OCI-LY3 (cell line): Measurements from ENCODE around the gene SDK2.
"Not testable (repeated sequence)": the region's sequence is repeated elsewhere in the genome, so short reads cannot be mapped to it uniquely, and the experiment has no call there.

ENCODE experiments used
- H2AFZ ChIP-seq: fragments of 200-600, 300-600 bp; shearing (Covaris generic); 2 replicates; pipeline ENCODE4 v1.6.0; 2014; ENCODE audit warnings: antibody characterized with exemption, low read depth, low read length
- H3K27ac ChIP-seq: fragments of 200-600, 300-600 bp; sonication (generic); 2 replicates; pipeline ENCODE4 v1.5.1; 2014; ENCODE audit warnings: mild to moderate bottlenecking, low read length, moderate library complexity, mixed read lengths
- H3K27me3 ChIP-seq: fragments of 200-600, 300-600 bp; sonication (generic); 2 replicates; pipeline ENCODE4 v1.6.1; 2014; ENCODE audit warnings: low read depth, low read length, mixed read lengths
- H3K36me3 ChIP-seq: fragments of 200-600, 300-600 bp; sonication (generic); replicated peaks from 2 replicates; pipeline ENCODE3; 2014; ENCODE audit warnings: low read depth, low read length, mixed read lengths
- H3K4me1 ChIP-seq: fragments of 300-600, 200-600 bp; sonication (generic); 2 replicates; pipeline ENCODE4 v1.6.1; 2014; ENCODE audit warnings: low read length, mixed read lengths
- H3K4me2 ChIP-seq: fragments of 200-600, 300-600 bp; sonication (generic); 2 replicates; pipeline ENCODE4 v1.6.1; 2014; ENCODE audit warnings: low read length, mixed read lengths
- H3K4me3 ChIP-seq: fragments of 300-600, 200-600 bp; sonication (generic); 2 replicates; pipeline ENCODE4 v1.5.1; 2014; ENCODE audit warnings: antibody characterized with exemption, mild to moderate bottlenecking, low read length, moderate library complexity
- H3K79me2 ChIP-seq: fragments of 300-600, 200-600 bp; shearing (Covaris generic); 2 replicates; pipeline ENCODE4 v1.6.1; 2014; ENCODE audit warnings: mild to moderate bottlenecking, low read length, mixed read lengths
- H3K9ac ChIP-seq: fragments of 300-600, 200-600 bp; shearing (Covaris generic); 2 replicates; pipeline ENCODE4 v1.6.0; 2014; ENCODE audit warnings: mild to moderate bottlenecking, low read length, moderate library complexity
- H3K9me3 ChIP-seq: fragments of 200-600, 300-600 bp; shearing (Covaris generic); 2 replicates; pipeline ENCODE4 v1.6.1; 2014; ENCODE audit warnings: low read length, mixed read lengths; ENCODE audit not compliant: insufficient read depth
- H4K20me1 ChIP-seq: fragments of 200-600, 300-600 bp; sonication (generic); 2 replicates; pipeline ENCODE4 v1.6.1; 2016; ENCODE audit warnings: low read length, mixed read lengths; ENCODE audit not compliant: insufficient read depth
- EZH2phosphoT487 ChIP-seq: fragments of 200-600 bp; shearing (Covaris generic); IDR thresholded peaks from 2 replicates; pipeline ENCODE4 v1.6.1; 2018; ENCODE audit warnings: antibody characterized with exemption, mixed run types, low read depth
- TF ChIP-seq, protein P1 (sequence below): fragments of 200-600, 300-600 bp; sonication (generic); IDR thresholded peaks from 2 replicates; pipeline ENCODE4 v1.5.1; 2014; ENCODE audit warnings: antibody characterized with exemption, low read length, low read depth

The SDK2 gene

GRCh38 chr17:73371836-73372235, 272.4 kb downstream of the SDK2 start:
- no peaks in the 10 kb centered on the region for H3K36me3 ChIP-seq
- H3K4me1 ChIP-seq: no peaks in the 10 kb centered on the region
- H3K27ac ChIP-seq: no peak overlapping the region
- peaks cover 28% of the 10 kb centered on the region for H3K27me3 ChIP-seq
- H3K9me3 ChIP-seq: no peaks in the 10 kb centered on the region
- no peak for TF ChIP-seq EZH2phosphoT487
- TF ChIP-seq, protein P1, sequence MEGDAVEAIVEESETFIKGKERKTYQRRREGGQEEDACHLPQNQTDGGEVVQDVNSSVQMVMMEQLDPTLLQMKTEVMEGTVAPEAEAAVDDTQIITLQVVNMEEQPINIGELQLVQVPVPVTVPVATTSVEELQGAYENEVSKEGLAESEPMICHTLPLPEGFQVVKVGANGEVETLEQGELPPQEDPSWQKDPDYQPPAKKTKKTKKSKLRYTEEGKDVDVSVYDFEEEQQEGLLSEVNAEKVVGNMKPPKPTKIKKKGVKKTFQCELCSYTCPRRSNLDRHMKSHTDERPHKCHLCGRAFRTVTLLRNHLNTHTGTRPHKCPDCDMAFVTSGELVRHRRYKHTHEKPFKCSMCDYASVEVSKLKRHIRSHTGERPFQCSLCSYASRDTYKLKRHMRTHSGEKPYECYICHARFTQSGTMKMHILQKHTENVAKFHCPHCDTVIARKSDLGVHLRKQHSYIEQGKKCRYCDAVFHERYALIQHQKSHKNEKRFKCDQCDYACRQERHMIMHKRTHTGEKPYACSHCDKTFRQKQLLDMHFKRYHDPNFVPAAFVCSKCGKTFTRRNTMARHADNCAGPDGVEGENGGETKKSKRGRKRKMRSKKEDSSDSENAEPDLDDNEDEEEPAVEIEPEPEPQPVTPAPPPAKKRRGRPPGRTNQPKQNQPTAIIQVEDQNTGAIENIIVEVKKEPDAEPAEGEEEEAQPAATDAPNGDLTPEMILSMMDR: no peak
- no peaks in the 10 kb centered on the region for H3K79me2 ChIP-seq
- no peak overlapping the region for H3K9ac ChIP-seq
- no peaks in the 10 kb centered on the region for H4K20me1 ChIP-seq
- H2AFZ ChIP-seq: no peak overlapping the region
- H3K4me3 ChIP-seq: no peak overlapping the region
- H3K4me2 ChIP-seq: no peak overlapping the region

DNA sequence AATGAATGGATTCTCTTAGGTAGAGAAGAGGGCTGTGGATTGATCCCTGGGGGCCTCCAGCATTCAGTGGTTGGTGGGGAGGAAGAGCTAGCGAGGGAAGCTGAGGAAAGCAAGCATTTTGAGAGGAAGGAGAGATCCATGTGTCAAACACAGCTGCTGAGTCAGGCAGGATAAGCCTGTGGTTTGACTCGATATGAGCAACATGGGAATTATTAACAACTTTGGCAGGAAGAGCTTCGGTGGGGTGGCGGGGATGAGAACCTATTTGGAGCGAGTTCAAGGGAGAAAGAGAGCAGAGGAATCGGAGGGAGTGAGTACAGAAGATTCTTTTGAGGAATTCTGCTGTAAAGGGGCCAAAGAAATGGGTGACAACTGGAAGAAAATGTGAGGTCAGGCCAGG, 273.0 kb downstream of the SDK2 start:
- Histone ChIP-seq H3K27me3 (peaks cover 31% of the 10 kb centered on the region), H2AFZ (no peak overlapping the region), H3K9ac (no peak overlapping the region), H3K79me2 (no peaks in the 10 kb centered on the region), H4K20me1 (no peaks in the 10 kb centered on the region), H3K36me3 (no peaks in the 10 kb centered on the region), H3K27ac (no peak overlapping the region), H3K4me1 (0 out of 2 replicates have a peak, but pooled peaks cover 2% of the 10 kb centered on the region), H3K4me3 (no peak overlapping the region), H3K9me3 (no peaks in the 10 kb centered on the region), H3K4me2 (no peak overlapping the region)
- TF ChIP-seq EZH2phosphoT487: no peak
- TF ChIP-seq, protein P1: no peak

DNA sequence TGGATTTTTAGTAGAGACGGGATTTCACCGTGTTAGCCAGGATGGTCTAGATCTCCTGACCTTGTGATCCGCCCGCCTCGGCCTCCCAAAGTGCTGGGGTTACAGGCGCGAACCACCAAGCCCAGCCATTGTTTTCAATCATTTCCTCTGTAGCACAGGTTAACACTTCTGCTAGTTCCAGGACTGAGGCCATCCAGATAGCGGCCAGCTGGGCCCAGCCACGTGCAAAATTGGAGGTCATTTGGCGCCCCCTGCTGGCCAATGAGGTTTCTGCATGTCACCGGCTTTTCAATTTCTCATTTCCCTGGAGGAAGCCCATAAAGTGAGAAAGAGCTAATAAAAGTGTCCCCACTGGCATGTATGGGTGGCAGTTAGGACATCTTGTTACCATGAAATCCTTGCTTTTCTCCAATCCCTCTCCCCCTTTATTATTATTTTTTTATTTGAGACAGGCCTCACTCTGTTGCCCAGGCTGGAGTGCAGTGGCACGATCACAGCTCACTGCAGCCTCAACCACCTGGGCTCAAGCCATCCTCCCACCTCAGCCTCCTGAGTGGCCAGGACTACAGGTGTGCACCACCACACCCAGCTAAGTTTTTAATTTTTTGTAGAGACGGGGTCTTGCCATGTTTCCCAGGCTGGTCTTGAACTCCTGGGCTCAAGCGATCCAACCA, 274.3 kb downstream of the SDK2 start:
- H3K9ac ChIP-seq, H4K20me1 ChIP-seq, H3K4me1 ChIP-seq, H3K4me3 ChIP-seq, H3K27ac ChIP-seq, H3K9me3 ChIP-seq, H3K4me2 ChIP-seq, H3K79me2 ChIP-seq, H3K36me3 ChIP-seq, H2AFZ ChIP-seq: not testable (repeated sequence)
- TF ChIP-seq, protein P1: peak; percentile 84
- H3K27me3 ChIP-seq: peaks cover 44% of the 10 kb centered on the region

DNA sequence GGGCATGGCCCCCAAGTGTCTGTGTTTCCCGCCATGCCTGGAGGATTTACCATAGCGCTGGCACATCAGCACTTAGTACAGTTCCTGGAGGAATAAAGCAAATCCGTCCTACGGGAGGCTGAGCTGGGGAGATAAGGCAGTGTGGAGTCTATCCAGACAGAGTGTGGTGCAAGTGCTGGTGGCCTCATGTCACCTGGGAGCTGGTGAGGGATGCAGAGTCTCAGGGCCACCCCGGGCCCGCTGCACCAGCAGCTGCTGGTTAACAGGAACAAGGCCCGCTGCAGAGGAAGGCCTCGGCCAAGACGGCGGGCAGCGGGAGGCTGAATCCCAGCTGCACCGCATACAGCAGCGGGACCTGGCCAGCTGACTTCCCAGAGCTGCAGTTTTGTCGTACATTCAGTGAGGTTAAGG, 275.1 kb downstream of the SDK2 start:
- Histone ChIP-seq H3K27ac (no peak overlapping the region), H3K79me2 (no peaks in the 10 kb centered on the region), H3K4me1 (0 out of 2 replicates have a peak, but pooled peaks cover 4% of the 10 kb centered on the region), H3K9ac (no peak overlapping the region), H3K36me3 (no peaks in the 10 kb centered on the region), H3K9me3 (no peaks in the 10 kb centered on the region), H3K4me3 (no peak overlapping the region), H3K4me2 (no peak overlapping the region), H3K27me3 (peaks cover 44% of the 10 kb centered on the region), H2AFZ (no peak overlapping the region), H4K20me1 (no peaks in the 10 kb centered on the region)
- TF ChIP-seq EZH2phosphoT487: no peak
- TF ChIP-seq, protein P1: no peak
